Panc1 (cell line): ENCODE measurements around the gene IL15. TPM values are rescaled to one million over a fixed set of nuclear protein-coding genes. Genes with fewer than 3 reads are reported as not detected.

Source experiments
- ATAC-seq: fragments of 200-7000 bp; cut with Tn5 transposase; 2 replicates; pipeline ENCODE4 v1.9.1; 2020; ENCODE audit warnings: mild to moderate bottlenecking, moderate library complexity
- BruUV-seq: library from RNA; stranded (reverse); fragments of 400-500 nt; replicated peaks from 2 replicates; lab custom pipeline; 2021; lab: Mats Ljungman, UMichigan
- CTCF ChIA-PET: fragments of 300-600 bp; sonication (Branson Sonifier 250); formaldehyde crosslinking; loops from one replicate; lab custom pipeline; 2022; ENCODE audit warnings: antibody characterized with exemption; lab: Charles Lee
- POLR2A ChIA-PET: fragments of 300-600 bp; sonication (Branson Sonifier 250); formaldehyde crosslinking; loops from one replicate; lab custom pipeline; 2022; ENCODE audit warnings: antibody characterized with exemption; lab: Charles Lee
- DNase-seq: peaks from one replicate; pipeline ENCODE4 v3.0.0-alpha.2; 2010; ENCODE audit warnings: low read depth, low spot score
- H3K27ac ChIP-seq: 2 replicates; pipeline ENCODE4 v1.5.1; 2011; ENCODE audit warnings: mild to moderate bottlenecking, low read length, inconsistent platforms
- H3K27me3 ChIP-seq: fragments of 200-500 bp; sonication (Bioruptor generic); 2 replicates; pipeline ENCODE4 v1.6.0; 2014; ENCODE audit warnings: low read length, inconsistent platforms; ENCODE audit not compliant: control insufficient read depth, insufficient read depth
- H3K36me3 ChIP-seq: fragments of 200-500 bp; sonication (Bioruptor generic); 2 replicates; pipeline ENCODE4 v1.5.1; 2014; ENCODE audit warnings: inconsistent platforms, mild to moderate bottlenecking, low read length, moderate library complexity; ENCODE audit not compliant: control insufficient read depth, insufficient read depth
- H3K4me1 ChIP-seq: 2 replicates; pipeline ENCODE4 v1.5.1; 2011; ENCODE audit warnings: inconsistent platforms, mild to moderate bottlenecking, low read length, moderate library complexity; ENCODE audit not compliant: control insufficient read depth, insufficient read depth
- H3K4me3 ChIP-seq, 2 experiments: 2 replicates each; pipeline ENCODE4 v1.5.1; 2011 to 2012; ENCODE audit warnings: low read depth in 2 of 2, low read length in 2 of 2, mild to moderate bottlenecking in 2 of 2, inconsistent platforms in 1 of 2, moderate library complexity in 1 of 2
- H3K9me3 ChIP-seq: fragments of 200-500 bp; sonication (Bioruptor generic); 2 replicates; pipeline ENCODE4 v1.5.1; 2014; ENCODE audit warnings: low read depth, mild to moderate bottlenecking, inconsistent platforms, low read length, moderate library complexity; ENCODE audit not compliant: control insufficient read depth, insufficient read depth
- CTCF ChIP-seq: fragments of 450-650 bp; IDR thresholded peaks from 2 replicates; pipeline ENCODE4 v1.5.1; 2017; ENCODE audit warnings: mild to moderate bottlenecking
- POLR2AphosphoS5 ChIP-seq: IDR thresholded peaks from 2 replicates; pipeline ENCODE4 v1.6.1; 2012; ENCODE audit warnings: mild to moderate bottlenecking, low read depth, low read length, moderate library complexity
- REST ChIP-seq, 2 experiments: IDR thresholded peaks; 2 replicates each; pipeline ENCODE4 v1.6.1; 2011 to 2012; ENCODE audit warnings: low read depth in 2 of 2, control low read depth in 1 of 2, low read length in 1 of 2, mild to moderate bottlenecking in 1 of 2, moderate library complexity in 1 of 2; ENCODE audit not compliant: insufficient read depth in 1 of 2
- SIN3A ChIP-seq: IDR thresholded peaks from 2 replicates; pipeline ENCODE4 v1.6.1; 2012; ENCODE audit warnings: low read depth, mild to moderate bottlenecking, low read length, moderate library complexity, borderline replicate concordance; ENCODE audit not compliant: insufficient read depth
- TCF7L2 ChIP-seq: IDR thresholded peaks from 2 replicates; pipeline ENCODE4 v1.6.1; 2011; ENCODE audit warnings: mild to moderate bottlenecking, low read depth, low read length, inconsistent platforms
- in situ Hi-C: cut with HindIII; loops from 2 replicates; pipeline ENCODE4 v1.10.0; 2016; ENCODE audit warnings: low sequenced_read_pairs, low pct_unique_long_range_greater_than_20kb
- intact Hi-C: fragments of 100-400 bp; cut with micrococcal nuclease; formaldehyde crosslinking; loops from one replicate; pipeline ENCODE4 v1.10.0; 2022; ENCODE audit not compliant: unreplicated experiment
- total RNA-seq: library from RNA; stranded (reverse); gene quantifications from one replicate; pipeline ENCODE4 v1.2.1, GENCODE V29; 2021; ENCODE audit not compliant: unreplicated experiment

The IL15 gene
- total RNA-seq, 1 experiment from 2014 or later, result 2.7 TPM

GRCh38 chr4:141620715-141621114 is 15.7 kb upstream of the IL15 start:
- no peak for ATAC-seq
- TF ChIP-seq REST (IDR thresholded peaks at IDR 0.05; ENCODE audit: insufficient read depth in 1 of 2, low read depth in 2 of 2, low read length in 1 of 2) (no peak), TCF7L2 (no peak)
- Histone ChIP-seq H3K4me1 (no peaks in the 10 kb centered on the region), H3K27ac (no peak overlapping the region), H3K4me3 (no peak overlapping the region), H3K27me3 (no peaks in the 10 kb centered on the region), H3K9me3 (no peaks in the 10 kb centered on the region), H3K36me3 (no peaks in the 10 kb centered on the region)
- DNase-seq, result no peak
- BruUV-seq, result no TSS peak
- intact Hi-C loops, result no loop called here
- POLR2A ChIA-PET, result interaction anchor here (0.7 kb wide), 1 partner anchor 315 kb away, joined by 4 read pairs; no protein-coding TSS in a partner anchor
- CTCF ChIA-PET, result no interaction called here
- in situ Hi-C loops, result no loop called here

- Histone ChIP-seq H3K4me1 (no peaks in the 10 kb centered on the region), H3K9me3 (no peaks in the 10 kb centered on the region), H3K36me3 (no peaks in the 10 kb centered on the region), H3K4me3 (no peak overlapping the region), H3K27me3 (no peaks in the 10 kb centered on the region), H3K27ac (no peak overlapping the region)
- POLR2A ChIA-PET, result no interaction called here
- DNase-seq, result no peak
- no peak for TF ChIP-seq REST (IDR thresholded peaks at IDR 0.05; ENCODE audit: insufficient read depth in 1 of 2, low read depth in 2 of 2, low read length in 1 of 2)
- TF ChIP-seq POLR2AphosphoS5, result no peak
- no peak for TF ChIP-seq CTCF
- TF ChIP-seq SIN3A, result no peak
- BruUV-seq, result no TSS peak
- intact Hi-C loops (no loop called here), in situ Hi-C loops (no loop called here)
- CTCF ChIA-PET, result no interaction called here
- ATAC-seq, result no peak
These were observed 11.4 kb upstream of the IL15 start for GRCh38 chr4:141625023-141625422.
